CD4-positive, alpha-beta T cell treated with Interleukin-17A for 4 hours (primary cell): Measurements from ENCODE around the gene AUTS2.

Source experiments
- DNase-seq: peaks from one replicate; pipeline ENCODE4 v3.0.0-alpha.2; 2020; ENCODE audit warnings: mixed read lengths

Gene AUTS2

DNA sequence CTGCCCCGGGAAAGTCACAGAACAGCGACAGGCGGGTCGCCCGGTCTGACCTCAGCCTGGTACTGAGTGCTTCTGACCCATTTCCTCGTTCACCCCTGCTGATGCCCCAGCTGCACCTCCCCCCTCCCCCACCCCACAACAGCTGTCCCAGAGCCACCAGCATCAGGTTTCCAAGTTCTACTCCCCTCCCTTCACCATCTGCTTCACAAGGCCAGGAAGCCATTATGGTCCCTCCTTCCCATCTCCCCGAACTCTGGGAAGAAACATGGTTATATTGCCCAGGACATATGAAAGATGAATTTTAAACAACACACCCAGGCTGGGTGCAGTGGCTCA is 1231.8 kb downstream of the AUTS2 start:
- no peak for DNase-seq

DNA sequence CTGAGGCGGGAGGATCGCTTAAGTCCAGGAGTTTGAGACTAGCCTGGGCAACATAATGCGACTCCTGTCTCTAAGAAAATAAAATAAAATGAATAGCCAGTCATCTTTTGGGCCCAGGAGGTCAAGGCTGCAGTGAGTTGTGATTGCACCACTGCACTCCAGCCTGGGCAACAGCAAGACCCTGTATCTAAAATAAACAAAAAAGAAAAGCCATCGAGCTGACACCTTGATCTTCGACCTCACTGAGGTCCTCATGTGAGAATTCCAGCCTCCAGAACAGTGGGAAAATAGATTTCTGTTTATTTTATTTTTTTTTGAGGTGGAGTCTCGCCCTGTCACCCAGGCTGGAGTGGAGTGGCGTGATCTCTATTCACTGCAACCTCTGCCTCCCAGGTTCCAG is 1232.2 kb downstream of the AUTS2 start:
- DNase-seq, result no peak

DNA sequence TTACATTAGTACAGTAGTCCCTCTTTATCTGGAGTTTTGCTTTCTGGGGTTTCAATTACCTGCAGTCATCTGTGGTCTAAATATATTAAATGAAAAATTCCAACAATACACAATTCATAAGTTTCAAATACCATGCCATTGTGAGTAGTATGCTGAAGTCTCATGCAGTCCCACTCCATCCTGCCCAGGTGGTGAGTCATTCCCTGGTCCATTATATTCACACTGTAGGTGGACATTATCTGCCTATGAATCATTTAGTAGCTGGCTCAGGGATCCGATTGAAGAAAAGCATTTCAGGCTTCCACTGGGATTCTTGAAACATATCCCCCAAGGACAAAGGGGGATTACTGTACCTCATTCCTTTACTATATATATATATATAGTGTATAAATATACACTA is 1235.5 kb downstream of the AUTS2 start:
- no peak for DNase-seq

DNA sequence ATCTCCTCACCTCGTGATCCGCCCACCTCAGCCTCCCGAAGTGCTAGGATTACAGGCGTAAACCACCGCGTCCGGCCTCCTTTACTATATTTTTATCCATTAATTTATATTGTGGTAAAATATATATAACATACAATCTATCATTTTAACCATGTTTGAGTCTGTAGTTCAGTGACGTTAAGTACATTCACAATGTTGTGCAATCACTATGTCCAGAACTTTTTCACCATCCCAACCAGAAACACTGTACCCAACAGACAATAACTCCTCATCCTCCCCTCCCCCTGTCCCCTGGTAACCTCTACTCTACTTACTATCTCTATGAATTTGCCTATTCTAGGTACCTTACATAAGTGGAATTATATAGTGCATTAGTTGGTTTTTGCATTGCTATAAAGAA is 1236.1 kb downstream of the AUTS2 start:
- DNase-seq, result no peak

DNA sequence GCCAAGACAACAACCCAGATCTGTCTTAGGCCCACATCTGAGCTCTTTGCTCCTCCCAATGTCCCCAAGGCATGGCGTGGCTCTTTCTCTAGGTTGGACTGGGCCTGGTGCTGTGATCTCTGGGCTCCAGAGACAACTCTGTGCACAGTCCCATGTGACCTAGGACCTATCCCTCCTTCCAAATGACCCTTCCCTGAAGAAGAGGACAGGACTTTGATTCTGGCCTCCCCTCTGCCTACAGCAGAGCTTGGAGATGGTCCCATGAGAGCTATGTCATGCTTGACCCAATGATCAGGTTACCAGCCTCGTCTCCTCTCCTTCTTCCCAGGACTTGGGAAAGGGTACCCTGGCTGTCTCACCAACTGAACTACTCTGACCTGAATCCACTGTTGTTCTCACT is 1237.4 kb downstream of the AUTS2 start:
- no peak for DNase-seq

DNA sequence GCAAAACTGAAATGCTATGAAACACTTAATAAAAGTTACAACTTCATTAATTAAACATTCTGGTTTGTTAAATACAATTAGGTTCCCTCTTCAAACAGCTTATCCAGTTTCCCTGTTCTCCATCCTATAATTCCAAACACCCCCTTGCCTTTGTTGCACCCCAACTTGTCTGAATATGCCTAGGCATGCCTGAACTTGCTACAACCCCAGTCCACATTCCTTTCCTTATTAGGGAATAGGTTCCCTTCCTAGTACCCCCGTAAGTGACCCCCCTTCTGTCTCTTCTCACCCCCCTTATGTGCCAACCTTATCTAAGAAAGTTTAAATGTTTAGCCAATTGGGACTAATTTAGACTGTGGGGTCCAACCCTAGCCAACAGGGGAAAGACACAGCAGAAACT is 1238.0 kb downstream of the AUTS2 start:
- no peak for DNase-seq

DNA sequence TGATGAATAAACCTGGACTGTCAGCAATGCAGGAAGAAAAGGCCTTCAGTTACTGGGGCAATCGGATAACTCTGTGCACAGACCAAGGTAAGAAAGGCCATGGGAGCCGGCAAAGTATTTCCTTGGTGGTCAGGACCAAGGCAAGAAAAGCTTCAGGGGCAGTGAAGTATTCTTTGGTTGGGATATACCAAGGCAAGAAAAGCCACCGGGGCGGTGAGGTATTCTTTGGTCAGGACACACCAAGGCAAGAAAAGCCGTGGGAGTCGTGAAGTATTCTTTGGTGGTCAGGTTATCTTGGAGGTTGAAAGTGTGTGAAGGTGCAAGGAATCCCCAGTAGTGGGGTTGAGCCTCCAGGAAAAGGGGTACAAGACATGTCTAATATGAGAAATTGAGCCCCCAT is 1238.7 kb downstream of the AUTS2 start:
- no peak for DNase-seq

DNA sequence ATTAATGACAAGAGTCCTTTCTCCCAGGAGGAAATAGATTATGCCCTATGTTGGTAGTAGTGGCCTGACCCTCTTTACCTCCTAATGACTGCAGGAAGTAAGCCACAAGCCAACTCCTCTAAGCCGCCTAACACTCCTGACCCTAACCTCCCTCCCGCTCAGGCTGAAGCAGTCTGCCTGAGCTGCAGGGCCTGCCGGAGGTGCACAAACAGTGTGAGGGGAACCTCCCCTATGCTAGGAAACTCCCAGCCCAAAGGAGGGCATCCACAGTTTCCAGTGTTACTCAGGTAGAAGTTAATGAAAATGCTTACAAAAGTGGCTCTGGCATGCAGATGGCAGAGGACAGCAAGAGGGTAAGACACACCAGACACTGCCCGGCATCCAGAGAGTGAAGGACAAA is 1239.3 kb downstream of the AUTS2 start:
- DNase-seq, result no peak

DNA sequence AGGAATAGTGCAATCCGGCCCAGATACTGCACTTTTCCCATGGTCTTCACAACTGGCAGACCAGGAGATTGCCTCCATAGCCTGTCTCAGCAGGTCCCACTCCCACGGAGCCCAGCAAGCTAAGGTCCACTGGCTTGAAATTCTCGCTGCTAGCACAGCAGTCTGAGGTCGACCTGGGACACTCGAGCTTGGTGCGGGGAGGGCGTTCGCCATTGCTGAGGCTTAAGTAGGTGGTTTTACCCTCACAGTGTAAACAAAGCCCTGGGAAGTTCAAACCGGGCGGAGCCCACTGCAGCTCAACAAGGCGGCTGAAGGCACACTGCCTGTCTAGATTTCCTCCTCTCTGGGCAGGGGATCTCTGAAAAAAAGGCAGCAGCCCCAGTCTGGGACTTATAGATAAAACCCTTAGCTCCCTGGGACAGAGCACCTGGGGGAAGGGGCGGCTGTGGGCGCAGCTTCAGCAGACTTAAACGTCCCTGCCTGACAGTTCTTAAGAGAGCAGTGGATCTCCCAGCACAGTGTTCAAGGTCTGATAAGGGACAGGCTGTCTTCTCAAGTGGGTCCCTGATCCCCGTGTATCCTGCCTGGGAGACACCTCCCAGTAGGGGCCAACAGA is 1240.1 kb downstream of the AUTS2 start:
- DNase-seq, result no peak
